Measurements from ENCODE around the gene CYB561D1.

CYB561D1 gene

GRCh38 chr1:109493227-109493626 is 667 bp upstream of the CYB561D1 start:
- no peak for TF ChIP-seq CTCF (IDR thresholded peaks at IDR 0.05; ENCODE audit: low read length, missing control alignments)
- DNase-seq (ENCODE audit: low read depth) = no peak
- H3K4me3 ChIP-seq (replicated peaks; ENCODE audit: low read depth, low read length) = no peak overlapping the region

GRCh38 chr1:109495738-109496137 is 1.8 kb downstream of the CYB561D1 start:
- no peak overlapping the region for H3K4me3 ChIP-seq (replicated peaks; ENCODE audit: low read depth, low read length)
- no peak for DNase-seq (ENCODE audit: low read depth)
- no peak for TF ChIP-seq CTCF (IDR thresholded peaks at IDR 0.05; ENCODE audit: low read length, missing control alignments)

- TF ChIP-seq CTCF (IDR thresholded peaks at IDR 0.05; ENCODE audit: low read length, missing control alignments) = no peak
Observed at GRCh38 chr1:109497449-109498160, 3.7 kb downstream of the CYB561D1 start.

GRCh38 chr1:109498161-109498801 is 4.4 kb downstream of the CYB561D1 start:
- peak; percentile 49 for DNase-seq (ENCODE audit: low read depth)
- TF ChIP-seq CTCF (IDR thresholded peaks at IDR 0.05; ENCODE audit: low read length, missing control alignments) = peak; percentile 65
- H3K4me3 ChIP-seq (replicated peaks; ENCODE audit: low read depth, low read length) = no peak overlapping the region

More at GRCh38 chr1:109497449-109498160, 3.7 kb downstream of the CYB561D1 start:
- no peak overlapping the region for H3K4me3 ChIP-seq (replicated peaks; ENCODE audit: low read depth, low read length)
- no peak for DNase-seq (ENCODE audit: low read depth)

- TF ChIP-seq CTCF (IDR thresholded peaks at IDR 0.05; ENCODE audit: low read length, missing control alignments) = no peak
- DNase-seq (ENCODE audit: low read depth) = no peak
- H3K4me3 ChIP-seq (replicated peaks; ENCODE audit: low read depth, low read length) = no peak overlapping the region
Observed at GRCh38 chr1:109499081-109499480, 5.2 kb downstream of the CYB561D1 start.

GRCh38 chr1:109499661-109500536 is 6.0 kb downstream of the CYB561D1 start:
- DNase-seq (ENCODE audit: low read depth) = peak; percentile 43
- no peak overlapping the region for H3K4me3 ChIP-seq (replicated peaks; ENCODE audit: low read depth, low read length)
- TF ChIP-seq CTCF (IDR thresholded peaks at IDR 0.05; ENCODE audit: low read length, missing control alignments) = peak; percentile 59

Data from fibroblast of pulmonary artery (primary cell).